Heart right ventricle (tissue), 16 donors: ENCODE measurements around the gene CERS1. TPM values are rescaled to one million over a fixed set of nuclear protein-coding genes. Genes with fewer than 3 reads are reported as not detected.

Source experiments
- ATAC-seq, 8 donors: fragments of 200-7000 bp; cut with Tn5 transposase; one replicate each; pipeline ENCODE4 v1.9.1; 2020; ENCODE audit warnings: mild to moderate bottlenecking in 8 of 8, moderate library complexity in 8 of 8, moderate number of reproducible peaks in 1 of 8
- DNase-seq, 2 donors: peaks; one replicate each; pipeline ENCODE4 v3.0.0-alpha.2; 2020
- H3K27ac ChIP-seq, 10 donors: fragments of 200-600 bp; sonication (generic) in 2 of 10; one replicate each; pipeline versions ENCODE4 v1.5.0 to v1.8.0; 2020 to 2022; ENCODE audit warnings: mild to moderate bottlenecking in 3 of 10
- H3K27me3 ChIP-seq, 7 donors: fragments of 200-600 bp; one replicate each; pipeline ENCODE4 v1.8.0; 2021 to 2022; ENCODE audit warnings: mild to moderate bottlenecking in 2 of 7
- H3K36me3 ChIP-seq, 9 donors: fragments of 200-600 bp; sonication (generic) in 1 of 9; one replicate each; pipeline versions ENCODE4 v1.5.0 to v1.8.0; 2020 to 2022; ENCODE audit warnings: mild to moderate bottlenecking in 2 of 9
- H3K4me1 ChIP-seq, 9 donors: fragments of 200-600 bp; sonication (generic) in 1 of 9; one replicate each; pipeline versions ENCODE4 v1.5.0 to v1.8.0; 2020 to 2022; ENCODE audit warnings: mild to moderate bottlenecking in 4 of 9
- H3K4me3 ChIP-seq, 10 donors: fragments of 200-600 bp; sonication (generic) in 2 of 10; one replicate each; pipeline versions ENCODE4 v1.5.0 to v1.8.0; 2020 to 2022; ENCODE audit warnings: mild to moderate bottlenecking in 7 of 10, moderate library complexity in 2 of 10
- H3K9me3 ChIP-seq, 11 donors: fragments of 200-600 bp in 10 of 11; sonication (generic) in 2 of 11; one replicate each; pipeline versions ENCODE4 v1.5.0 to v1.8.0; 2013 to 2022; ENCODE audit warnings: mild to moderate bottlenecking in 2 of 11, control low read depth in 1 of 11, moderate library complexity in 1 of 11
- CTCF ChIP-seq, 9 donors: fragments of 200-600 bp; sonication (generic) in 2 of 9; IDR thresholded peaks; one replicate each; pipeline versions ENCODE4 v1.5.0 to v1.8.0; 2021 to 2022; ENCODE audit warnings: antibody characterized with exemption in 9 of 9, mild to moderate bottlenecking in 5 of 9, moderate library complexity in 1 of 9
- WGBS, 2 donors: extraction: QIAGEN DNeasy Blood & Tissue Kit; methylation state at CpG; one replicate each; pipeline ENCODE4 v1.1.7; 2013; ENCODE audit warnings: inconsistent platforms in 1 of 2; 5-methylcytosine and 5-hydroxymethylcytosine counted together
- intact Hi-C, 10 donors: fragments of 100-400 bp; cut with DNase I; formaldehyde crosslinking; loops; one replicate each; pipeline versions ENCODE4 v1.11.1 to v1.14.2; 2022
- polyA plus RNA-seq, 2 donors: library from polyadenylated mRNA; stranded (reverse); fragments of 200-250 nt; gene quantifications; one replicate each; pipeline ENCODE4 v1.2.3, GENCODE V29; 2013
- total RNA-seq, 10 donors: library from RNA; stranded (reverse); fragmentation: NEBNext Ultra II Directional in 3 of 10; extraction: Animal tissue kit (Norgen Biotek cat#: 25700) in 3 of 10; gene quantifications; one replicate each; pipeline versions ENCODE4 v1.2.1 to v1.2.4, GENCODE V29; 2021 to 2023
- donor health status: Arrhythmogenic right ventricular cardiomyopathy.
- donor health status: ischemic (EF 13 %, LVEDD 7.1; RV severe dilation, severe dysfunction).
- donor health status: healthy with polysubstance abuse.
- donor health status: DM: no; HTN: yes; CAD: no.
- donor health status: DM: no; HTN: no; CAD: no.
- donor health status: ischemic (EF 25% LVEDD 6.9; RV normal size, moderate dysfunction).
- donor health status: ischemic (EF 25% LVEDD 5.7; RV mildly dilated, moderate dysfunction).
- donor health status: healthy.
- donor health status: DM: yes; HTN: yes; CAD: no.
- donor health status: Ischemic cardiomyopathy.
- donor health status: ischemic (EF 35%, LVEDD 5.7; RV mildly dilated, moderate dysfunction).
- donor health status: nonischemic (EF 11% LVEDD 7.7; RV severe dilation, severe dysfunction).
- donor health status: DM: yes; HTN: yes; CAD: no.
- donor health status: PGD.
- donor health status: ischemic (EF 29% LVEDD 5.4; RV normal size, mild dysfunction).
- donor health status: nonischemic (EF 23%, LVEDD 6.1; RV moderate dilation, normal function).

Gene CERS1
- total and polyA plus RNA-seq, 12 donors, result 0.37 to 3.3 (median 1.0) TPM

GRCh38 chr19:18833849-18834643 lies 61.9 kb downstream of the CERS1 start:
- WGBS, 2 donors, result 28 to 40% methylated on average over 18 of the region's 18 CpGs
- Histone ChIP-seq H3K4me3 (peak overlapping the region in 9 of 10 donors; percentile 69 to 99 (median 90)), H3K4me1 (peaks cover 13 to 71% (median 65%) of the 10 kb centered on the region in 9 donors), H3K9me3 (no peaks in the 10 kb centered on the region), H3K27me3 (no peaks in the 10 kb centered on the region), H3K27ac (peak overlapping the region in 3 of 10 donors; percentile 31 to 96 (median 93)), H3K36me3 (peaks cover 0 to 42% (median 0%) of the 10 kb centered on the region in 9 donors)
- ATAC-seq (no peak), DNase-seq (no peak)
- no peak for TF ChIP-seq CTCF (IDR thresholded peaks at IDR 0.05)
- intact Hi-C loops, result loop anchor here in 5 of 10 donors (5.0 to 10.0 kb wide), 3 partner anchors 149 to 159 kb away; partner anchors contain the start of gene CRTC1 (in 4 of the 5)

- 5 to 6% methylated on average over 9 of the region's 9 CpGs for WGBS, 2 donors
- DNase-seq, result no peak
- intact Hi-C loops, result loop anchor here in 5 of 10 donors (5.0 to 10.0 kb wide), 3 partner anchors 148 to 158 kb away; partner anchors contain the start of gene CRTC1 (in 4 of the 5)
- no peaks in the 10 kb centered on the region for H3K9me3 ChIP-seq
- peak overlapping the region in 8 of 10 donors; percentile 84 to 96 (median 88) for H3K27ac ChIP-seq
- peak overlapping the region; percentile 69 to 99 (median 90) for H3K4me3 ChIP-seq
- peaks cover 0 to 35% (median 0%) of the 10 kb centered on the region in 9 donors for H3K36me3 ChIP-seq
- H3K27me3 ChIP-seq, result no peaks in the 10 kb centered on the region
- peak in 3 of 8 donors; percentile 9 to 28 (median 11) for ATAC-seq
- peaks cover 13 to 62% (median 55%) of the 10 kb centered on the region in 9 donors for H3K4me1 ChIP-seq
- no peak for TF ChIP-seq CTCF (IDR thresholded peaks at IDR 0.05)
These were observed 62.8 kb downstream of the CERS1 start for GRCh38 chr19:18833141-18833476.

GRCh38 chr19:18832306-18833140 lies 63.4 kb downstream of the CERS1 start:
- Histone ChIP-seq H3K9me3 (peaks cover 0 to 5% (median 0%) of the 10 kb centered on the region in 11 donors), H3K27ac (peak overlapping the region in 9 of 10 donors; percentile 84 to 96 (median 86)), H3K27me3 (peaks cover 0 to 4% (median 0%) of the 10 kb centered on the region in 7 donors), H3K4me3 (peak overlapping the region; percentile 69 to 99 (median 90)), H3K4me1 (peaks cover 13 to 56% (median 50%) of the 10 kb centered on the region in 9 donors), H3K36me3 (peaks cover 0 to 29% (median 0%) of the 10 kb centered on the region in 9 donors)
- intact Hi-C loops, result loop anchor here in 5 of 10 donors (5.0 to 10.0 kb wide), 3 partner anchors 148 to 158 kb away; partner anchors contain the start of gene CRTC1 (in 4 of the 5)
- ATAC-seq (peak; percentile 18 to 56 (median 34)), DNase-seq (no peak)
- TF ChIP-seq CTCF (IDR thresholded peaks at IDR 0.05), result peak in 3 of 9 donors; percentile 12 to 22 (median 21)
- WGBS, 2 donors, result 0 to 1% methylated on average over 60 to 69 of the region's 69 CpGs
